Measurements from ENCODE around the gene SPON1.

SPON1 gene

DNA sequence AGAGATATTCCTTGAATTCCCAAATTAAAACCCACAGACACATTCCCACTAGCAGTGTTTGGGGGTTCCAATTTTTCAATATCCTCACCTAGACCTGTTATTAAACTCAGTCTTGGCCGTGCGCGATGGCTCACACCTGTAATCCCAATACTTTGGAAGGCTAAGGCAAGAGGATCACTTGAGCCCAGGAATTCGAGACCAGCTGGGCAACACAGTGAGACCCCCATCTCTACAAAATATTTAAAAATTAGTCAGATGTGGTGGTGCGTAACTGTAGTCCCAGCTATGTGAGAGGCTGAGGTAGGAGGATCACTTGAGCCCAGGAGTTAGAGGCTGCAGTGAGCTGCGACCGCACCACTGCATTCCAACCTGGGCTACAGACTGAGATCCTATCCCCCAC lies 343.1 kb downstream of the SPON1 start:
- in situ Hi-C loops (cut with MboI; ENCODE audit: low sequenced_read_pairs) = no loop called here

DNA sequence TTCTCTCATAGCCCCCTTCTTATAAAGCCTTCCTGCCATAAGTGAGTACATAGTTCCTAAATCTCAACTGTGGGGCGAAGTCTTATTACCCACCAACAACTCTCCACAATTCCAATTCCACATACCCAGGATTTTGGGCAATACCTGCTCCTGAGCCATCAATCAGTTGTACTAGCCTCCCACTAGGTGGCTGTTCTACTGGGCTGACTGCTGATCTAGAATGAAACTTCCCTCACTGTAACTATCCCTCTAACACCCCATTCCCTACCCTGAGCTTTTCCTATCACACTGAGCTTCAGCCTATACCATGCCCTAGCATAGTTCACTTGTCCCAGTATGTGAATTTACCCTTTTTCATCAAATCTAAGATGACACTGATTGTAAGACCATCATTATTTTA lies 344.0 kb downstream of the SPON1 start:
- in situ Hi-C loops (cut with MboI; ENCODE audit: low sequenced_read_pairs) = no loop called here

DNA sequence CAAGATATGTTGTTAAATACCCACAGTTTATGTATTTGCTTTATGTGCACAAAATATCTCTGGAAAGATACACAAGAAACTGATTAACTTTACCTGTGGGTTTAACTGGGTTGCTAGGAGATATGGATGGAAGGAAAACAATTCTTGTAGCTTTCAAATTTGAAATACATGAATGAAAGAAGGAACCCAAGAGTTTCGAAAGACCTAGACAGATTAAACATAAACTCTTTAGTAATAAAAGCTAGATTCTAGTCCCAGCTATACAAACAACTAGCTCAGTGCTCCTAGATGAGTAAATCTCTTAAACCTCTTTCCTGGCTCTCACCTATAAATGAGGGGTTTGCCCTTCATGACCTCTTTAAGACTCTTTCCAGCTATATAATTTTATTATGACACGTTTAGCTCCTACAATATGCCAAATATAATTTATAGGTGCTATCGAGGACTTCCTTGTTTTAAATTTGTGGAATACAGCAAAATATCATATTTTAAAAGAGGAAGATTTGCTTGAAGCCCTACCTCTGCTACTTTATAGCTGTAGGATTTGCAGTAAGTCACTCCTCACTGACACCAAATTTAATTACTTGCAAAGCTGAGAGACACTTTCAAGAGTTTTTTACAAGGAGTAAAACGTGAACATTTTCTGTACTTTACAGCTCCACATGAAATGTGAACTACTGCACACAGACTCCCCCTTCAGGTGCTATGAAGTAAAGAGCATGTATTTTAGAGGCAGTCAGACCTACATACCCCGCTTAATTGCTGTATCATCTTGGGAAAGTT lies 345.8 kb downstream of the SPON1 start:
- in situ Hi-C loops (cut with MboI; ENCODE audit: low sequenced_read_pairs) = no loop called here

DNA sequence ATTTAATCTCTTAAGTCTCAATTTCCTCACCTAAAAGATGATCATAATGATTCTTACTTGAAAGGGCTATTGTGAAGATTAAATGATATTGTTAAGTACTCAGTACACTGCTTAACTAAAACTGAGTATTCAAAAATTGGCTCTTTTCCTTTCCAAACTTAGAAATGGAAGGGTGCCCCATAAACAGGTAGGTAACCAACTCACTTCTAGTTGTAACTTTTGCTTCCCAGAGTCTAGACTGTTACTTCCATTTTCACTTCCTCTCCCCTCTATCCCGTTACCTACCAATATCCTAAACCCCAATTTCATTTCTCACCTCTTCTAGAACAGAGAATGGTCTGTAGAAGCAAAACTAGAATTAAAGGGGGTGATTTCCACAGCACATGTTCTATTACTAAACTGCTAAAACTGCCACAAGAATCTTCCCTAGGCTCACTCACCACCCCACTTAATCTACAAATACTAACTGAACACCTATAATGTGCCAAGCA lies 346.4 kb downstream of the SPON1 start:
- in situ Hi-C loops (cut with MboI; ENCODE audit: low sequenced_read_pairs) = no loop called here

DNA sequence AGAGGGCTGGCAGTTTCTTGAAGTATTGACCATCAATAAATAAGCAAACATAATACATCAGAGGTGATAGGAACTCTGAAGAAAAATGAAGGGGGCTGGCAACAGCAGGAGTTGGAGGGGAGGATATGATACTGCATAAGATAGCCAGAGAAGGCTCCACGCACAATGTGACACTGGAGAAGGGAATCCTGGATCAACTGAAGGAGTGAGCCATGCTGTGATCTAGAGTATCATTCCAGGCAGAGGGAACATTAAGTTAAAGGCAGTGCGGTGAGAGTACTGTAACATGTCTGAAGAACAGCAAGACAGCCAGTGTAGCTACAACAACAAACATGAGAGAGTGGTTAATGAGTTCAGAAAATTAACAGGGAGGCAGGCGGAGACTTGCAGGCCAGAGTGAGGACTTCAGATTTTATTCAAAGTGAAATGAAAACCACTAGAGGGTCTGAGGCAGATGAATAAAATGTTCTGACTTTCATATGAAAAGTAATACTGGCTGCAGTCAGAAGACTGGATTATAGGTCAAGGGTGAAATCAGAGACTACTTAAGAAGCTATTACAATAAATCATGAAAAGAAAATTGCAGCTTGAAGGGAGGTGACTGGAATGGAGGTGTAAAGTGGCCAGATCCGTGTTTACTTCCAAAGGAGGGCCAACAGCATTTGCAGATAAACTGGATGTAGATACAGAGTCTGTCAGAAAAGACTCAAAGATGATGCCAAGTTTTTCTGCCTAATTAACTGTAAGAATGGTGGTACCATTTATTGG lies 347.1 kb downstream of the SPON1 start:
- in situ Hi-C loops (cut with MboI; ENCODE audit: low sequenced_read_pairs) = no loop called here

DNA sequence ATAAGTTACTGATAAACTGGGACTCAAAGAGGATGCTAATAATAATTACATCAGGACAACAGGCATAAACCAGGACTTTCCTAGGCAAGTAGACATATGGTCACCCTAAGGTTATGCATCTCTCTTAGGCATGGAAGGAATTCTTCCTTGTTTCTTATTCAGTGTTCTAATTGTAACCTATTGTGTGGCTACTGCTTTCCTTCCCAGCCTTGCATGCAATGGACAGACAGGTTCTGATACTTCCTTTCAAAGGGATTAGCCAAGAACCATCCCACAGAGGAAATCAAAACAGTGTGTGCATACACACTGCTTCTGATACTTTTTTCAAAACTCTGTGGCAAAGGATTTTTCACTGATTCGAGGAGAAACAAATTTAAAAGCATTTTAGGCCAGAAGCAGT lies 348.2 kb downstream of the SPON1 start:
- in situ Hi-C loops (cut with MboI; ENCODE audit: low sequenced_read_pairs) = no loop called here

DNA sequence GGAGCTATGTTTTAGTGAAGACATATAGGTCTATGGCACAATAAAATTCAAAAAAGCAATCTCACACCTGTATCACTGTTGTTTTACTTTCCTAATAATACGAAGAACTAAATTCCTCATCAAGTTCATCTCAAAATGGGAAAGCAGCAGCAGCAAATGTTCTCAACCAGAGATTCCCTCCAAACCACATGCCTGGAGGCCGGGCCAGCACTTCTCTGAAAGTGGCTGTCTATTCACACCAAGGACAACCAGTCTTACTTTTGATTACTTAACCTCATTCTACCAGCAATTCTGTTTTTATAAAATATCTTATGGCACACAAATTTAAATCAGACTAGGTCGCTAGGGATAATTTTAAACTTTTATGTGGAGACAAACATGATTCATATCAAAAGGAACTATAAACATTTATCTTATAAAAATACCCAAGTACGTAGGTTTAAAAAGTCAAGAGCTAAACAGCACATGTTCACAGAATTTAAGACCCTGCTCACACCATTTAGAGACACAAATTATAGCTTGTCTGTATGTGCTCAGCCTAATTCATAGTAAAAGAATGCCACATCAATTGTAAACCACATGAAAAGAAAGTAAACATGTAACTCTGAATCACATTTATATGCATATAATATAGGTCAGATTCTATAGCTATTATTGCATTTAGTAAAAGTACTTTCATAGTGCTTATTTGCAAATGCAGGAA lies 350.4 kb downstream of the SPON1 start:
- in situ Hi-C loops (cut with MboI; ENCODE audit: low sequenced_read_pairs) = no loop called here

DNA sequence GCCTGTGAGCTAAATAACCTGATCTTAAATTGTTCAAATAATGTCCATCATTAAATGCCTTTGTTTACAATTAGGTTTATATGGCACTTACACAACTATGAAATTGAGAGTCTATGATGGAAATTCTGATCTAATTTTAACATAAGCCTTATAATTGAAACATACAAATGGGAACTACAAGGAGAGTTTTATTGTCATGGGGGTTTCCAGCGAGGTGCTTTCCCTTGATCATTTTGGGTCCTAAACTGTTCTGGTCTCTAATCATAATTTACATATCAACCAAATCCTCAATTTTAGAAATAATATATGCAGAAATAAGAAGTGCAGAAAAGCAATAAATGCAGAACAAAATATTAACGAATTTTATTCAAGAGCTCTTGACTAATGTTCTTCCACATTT lies 351.6 kb downstream of the SPON1 start:
- in situ Hi-C loops (cut with MboI; ENCODE audit: low sequenced_read_pairs) = no loop called here

DNA sequence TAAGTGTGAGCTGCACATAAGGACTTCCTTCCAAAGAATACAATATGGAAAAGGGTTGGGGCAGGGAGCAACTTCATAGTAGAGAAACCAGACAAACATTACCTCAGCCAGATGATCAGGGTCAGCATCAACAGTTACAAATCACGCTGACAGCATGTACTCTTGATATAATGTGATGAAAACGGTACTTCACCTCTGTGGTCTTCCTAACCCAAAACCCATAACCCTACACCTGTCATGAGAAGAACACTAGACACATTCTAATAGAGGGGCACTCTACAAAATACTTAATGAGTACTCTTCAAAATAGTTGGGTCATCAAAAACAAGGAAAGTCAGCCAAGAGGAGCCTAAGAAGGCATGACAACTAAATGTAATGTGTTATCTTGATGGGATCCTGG lies 352.6 kb downstream of the SPON1 start:
- in situ Hi-C loops (cut with MboI; ENCODE audit: low sequenced_read_pairs) = no loop called here
